DND-41 (cell line): ENCODE results near the gene SCNN1B.

Source experiments
- CTCF ChIP-seq: IDR thresholded peaks from 2 replicates; pipeline ENCODE4 v1.5.1; 2012; ENCODE audit warnings: borderline replicate concordance, low read length, moderate library complexity, mild to moderate bottlenecking; ENCODE audit not compliant: poor library complexity, severe bottlenecking; ENCODE audit errors: extremely low read depth
- EZH2 ChIP-seq: IDR thresholded peaks from 3 replicates; pipeline ENCODE4 v1.6.1; 2012; ENCODE audit warnings: borderline replicate concordance, low read depth, mild to moderate bottlenecking, moderate library complexity, low read length, inconsistent platforms; ENCODE audit not compliant: severe bottlenecking

- TF ChIP-seq EZH2, result no peak
- no peak for TF ChIP-seq CTCF
These were observed 27.1 kb upstream of the SCNN1B start for GRCh38 chr16:23274968-23275367.
